CD14-positive monocyte (primary cell): Measurements from ENCODE around the gene ADAMTS10. TPM values are rescaled to one million over a fixed set of nuclear protein-coding genes. Genes with fewer than 3 reads are reported as not detected.
A peak's percentile ranks its signal among the peaks of the same experiment; 100 is the strongest.
"Not testable (repeated sequence)": the region's sequence is repeated elsewhere in the genome, so short reads cannot be mapped to it uniquely, and the experiment has no call there.

ENCODE experiments used
- DNase-seq, 3 donors: peaks; one replicate each; pipeline ENCODE4 v3.0.0-alpha.2; 2011 to 2022
- H2AFZ ChIP-seq: 2 replicates; pipeline ENCODE4 v1.6.0; 2012; ENCODE audit warnings: mild to moderate bottlenecking, low read depth, low read length, inconsistent platforms; ENCODE audit not compliant: insufficient read depth, poor library complexity, severe bottlenecking
- H3K27ac ChIP-seq, 2 donors: 1 replicate in 1 of 2; 2 replicates in 1 of 2; pipeline ENCODE4 v1.5.1; 2012 to 2013; ENCODE audit warnings: low read length in 2 of 2, control low read depth in 1 of 2, inconsistent platforms in 1 of 2, low read depth in 1 of 2, mild to moderate bottlenecking in 1 of 2
- H3K27me3 ChIP-seq, 2 donors: one replicate each; pipeline versions ENCODE4 v1.6.0 to v1.6.1; 2011 to 2013; ENCODE audit warnings: low read length in 2 of 2; ENCODE audit not compliant: control insufficient read depth in 2 of 2, insufficient read depth in 2 of 2
- H3K36me3 ChIP-seq, 2 donors: replicated peaks in 1 of 2; 1 replicate in 1 of 2; 2 replicates in 1 of 2; pipeline versions ENCODE4 v1.5.1 to v1.6.1; 2012 to 2013; ENCODE audit warnings: low read length in 2 of 2, control low read depth in 1 of 2, inconsistent platforms in 1 of 2, mild to moderate bottlenecking in 1 of 2; ENCODE audit not compliant: insufficient read depth in 2 of 2, control insufficient read depth in 1 of 2
- H3K4me1 ChIP-seq, 2 donors: 1 replicate in 1 of 2; 2 replicates in 1 of 2; pipeline versions ENCODE4 v1.5.1 to v1.6.1; 2012 to 2013; ENCODE audit warnings: low read length in 2 of 2, control low read depth in 1 of 2, inconsistent platforms in 1 of 2, mild to moderate bottlenecking in 1 of 2, moderate library complexity in 1 of 2; ENCODE audit not compliant: insufficient read depth in 2 of 2, control insufficient read depth in 1 of 2
- H3K4me2 ChIP-seq: replicated peaks from 2 replicates; pipeline ENCODE3; 2012; ENCODE audit warnings: low read length, moderate library complexity, mild to moderate bottlenecking; ENCODE audit not compliant: poor library complexity, severe bottlenecking; ENCODE audit errors: extremely low read depth
- H3K4me3 ChIP-seq, 3 experiments: fragments of 200-600 bp in 1 of 3; sonication (generic) in 1 of 3; replicated peaks in 1 of 3; 1 replicate in 2 of 3; 2 replicates in 1 of 3; pipeline ENCODE4 v1.5.1; 2011 to 2013; ENCODE audit warnings: low read length in 3 of 3, mild to moderate bottlenecking in 3 of 3, control low read depth in 2 of 3, low read depth in 2 of 3, inconsistent platforms in 1 of 3, moderate library complexity in 1 of 3
- H3K79me2 ChIP-seq: 2 replicates; pipeline ENCODE4 v1.6.0; 2012; ENCODE audit warnings: mild to moderate bottlenecking, control low read depth, inconsistent platforms, low read length, moderate library complexity; ENCODE audit not compliant: insufficient read depth
- H3K9ac ChIP-seq: 2 replicates; pipeline ENCODE4 v1.6.0; 2017; ENCODE audit warnings: low read length, mild to moderate bottlenecking; ENCODE audit not compliant: insufficient read depth, poor library complexity, severe bottlenecking
- H3K9me3 ChIP-seq, 2 donors: replicated peaks in 1 of 2; 1 replicate in 1 of 2; 2 replicates in 1 of 2; pipeline versions ENCODE4 v1.5.1 to v1.6.1; 2012 to 2013; ENCODE audit warnings: low read length in 2 of 2, control low read depth in 1 of 2; ENCODE audit not compliant: control insufficient read depth in 1 of 2, insufficient read depth in 1 of 2
- H4K20me1 ChIP-seq: 2 replicates; pipeline ENCODE4 v1.6.0; 2012; ENCODE audit warnings: mild to moderate bottlenecking, low read length, control low read depth, moderate library complexity; ENCODE audit not compliant: insufficient read depth
- H3K27ac Mint-ChIP-seq, 7 donors: one replicate each; pipeline ENCODE4 v1.8.0; 2020; ENCODE audit warnings: mild to moderate bottlenecking in 7 of 7, mixed read lengths in 7 of 7, moderate library complexity in 6 of 7, inconsistent platforms in 2 of 7
- H3K27me3 Mint-ChIP-seq, 3 donors: one replicate each; pipeline ENCODE4 v1.8.0; 2021 to 2022; ENCODE audit warnings: low read depth in 3 of 3, mild to moderate bottlenecking in 3 of 3, mixed read lengths in 3 of 3, moderate library complexity in 3 of 3, inconsistent platforms in 1 of 3
- H3K36me3 Mint-ChIP-seq, 2 donors: one replicate each; pipeline ENCODE4 v1.8.0; 2020; ENCODE audit warnings: mixed read lengths in 2 of 2, inconsistent platforms in 1 of 2, mild to moderate bottlenecking in 1 of 2
- H3K4me1 Mint-ChIP-seq: one replicate; pipeline ENCODE4 v1.8.0; 2020; ENCODE audit warnings: mild to moderate bottlenecking, mixed read lengths
- H3K4me3 Mint-ChIP-seq, 2 donors: one replicate each; pipeline ENCODE4 v1.8.0; 2020; ENCODE audit warnings: mild to moderate bottlenecking in 2 of 2, mixed read lengths in 2 of 2, moderate library complexity in 1 of 2
- H3K9me3 Mint-ChIP-seq, 7 donors: one replicate each; pipeline ENCODE4 v1.8.0; 2020 to 2022; ENCODE audit warnings: mixed read lengths in 7 of 7, mild to moderate bottlenecking in 6 of 7, moderate library complexity in 6 of 7, inconsistent platforms in 2 of 7
- CTCF ChIP-seq: fragments of 200-600 bp; IDR thresholded peaks from one replicate; pipeline ENCODE4 v1.8.0; 2022; ENCODE audit warnings: antibody characterized with exemption, mild to moderate bottlenecking
- WGBS: methylation state at CpG from one replicate; pipeline ENCODE4 v1.1.5; 2013; ENCODE audit warnings: missing lambda C conversion rate; ENCODE audit not compliant: insufficient coverage; 5-methylcytosine and 5-hydroxymethylcytosine counted together
- intact Hi-C, 2 donors: fragments of 100-400 bp; cut with micrococcal nuclease; formaldehyde crosslinking; loops; one replicate each; pipeline versions ENCODE4 v1.15.0 to v1.15.1; 2023
- polyA plus RNA-seq, 3 donors: library from polyadenylated mRNA; depleted of rRNA in 1 of 3; unstranded in 2 of 3; stranded (reverse) in 1 of 3; fragments of 300-500 nt in 2 of 3; fragments of >200 nt in 1 of 3; fragmentation: Illumina TruSeq in 2 of 3; gene quantifications; 1 replicate in 2 of 3; 2 replicates in 1 of 3; pipeline ENCODE4 v1.2.3, GENCODE V29; 2012 to 2021

ADAMTS10 gene
- polyA plus RNA-seq, 3 donors: 2.3 TPM; not detected in 2

- H3K79me2 ChIP-seq: peaks cover 99% of the 10 kb centered on the region
Observed at GRCh38 chr19:8566855-8567254, 43.7 kb downstream of the ADAMTS10 start.

GRCh38 chr19:8564866-8565265 is 45.6 kb downstream of the ADAMTS10 start:
- peak overlapping the region; percentile 72 to 83 for H3K27ac ChIP-seq
- not testable (repeated sequence) for H3K9ac ChIP-seq, H2AFZ ChIP-seq, H3K27me3 Mint-ChIP-seq, DNase-seq, H3K9me3 ChIP-seq, H3K9me3 Mint-ChIP-seq, H3K27me3 ChIP-seq
- peak overlapping the region; percentile 72 to 75 for H3K4me3 Mint-ChIP-seq
- H4K20me1 ChIP-seq: peaks cover 75% of the 10 kb centered on the region
- H3K4me2 ChIP-seq: peak overlapping the region; percentile 75
- H3K4me1 ChIP-seq: peaks cover 83 to 91% of the 10 kb centered on the region in 2 donors
- peaks cover 80% of the 10 kb centered on the region for H3K4me1 Mint-ChIP-seq
- H3K36me3 Mint-ChIP-seq: peaks cover 42 to 80% of the 10 kb centered on the region in 2 donors
- H3K36me3 ChIP-seq: peaks cover 0 to 25% of the 10 kb centered on the region in 2 donors
- peak overlapping the region in 2 of 3 experiments; percentile 4 to 69 for H3K4me3 ChIP-seq
- WGBS: 63% methylated on average over 5 of the region's 8 CpGs
- H3K79me2 ChIP-seq: peaks cover 100% of the 10 kb centered on the region
- intact Hi-C loops: loop anchor here in 1 of 2 donors (5.0 kb wide), 2 partner anchors 48 to 78 kb away; no protein-coding TSS in a partner anchor
- H3K27ac Mint-ChIP-seq: peak overlapping the region; percentile 88 to 95 (median 93)

More at GRCh38 chr19:8566855-8567254, 43.7 kb downstream of the ADAMTS10 start:
- peak in 1 of 3 donors; percentile 43 for DNase-seq
- Histone ChIP-seq H3K4me3 (peak overlapping the region in 1 of 3 experiments; percentile 100), H3K4me2 (peak overlapping the region; percentile 11), H3K9ac (no peak overlapping the region), H3K36me3 (peaks cover 0 to 16% of the 10 kb centered on the region in 2 donors), H3K27ac (peak overlapping the region; percentile 90 to 92), H2AFZ (no peak overlapping the region), H4K20me1 (peaks cover 68% of the 10 kb centered on the region), H3K27me3 (no peaks in the 10 kb centered on the region), H3K9me3 (no peaks in the 10 kb centered on the region), H3K4me1 (peaks cover 97 to 100% of the 10 kb centered on the region in 2 donors)
- Mint-ChIP-seq H3K4me1 (peaks cover 87% of the 10 kb centered on the region), H3K27me3 (peaks cover 0 to 5% (median 1%) of the 10 kb centered on the region in 3 donors), H3K27ac (peak overlapping the region; percentile 97 to 99 (median 99)), H3K4me3 (peak overlapping the region in 1 of 2 donors; percentile 24), H3K36me3 (peaks cover 41 to 71% of the 10 kb centered on the region in 2 donors), H3K9me3 (peaks cover 0 to 1% (median 0%) of the 10 kb centered on the region in 7 donors)
- intact Hi-C loops: loop anchor here in 1 of 2 donors (5.0 kb wide), 1 partner anchor 80 kb away; no protein-coding TSS in a partner anchor
- no peak for TF ChIP-seq CTCF
- no CpG with 5 or more reads among the region's 7 CpGs for WGBS
